Hepatocyte (in vitro differentiated cells): ENCODE data around the gene ST3GAL5.

ENCODE experiments used
- EZH2 ChIP-seq: fragments of 200-600 bp; sonication (generic); IDR thresholded peaks from 2 replicates; pipeline ENCODE4 v1.6.1; 2016; ENCODE audit warnings: antibody characterized with exemption, mild to moderate bottlenecking, borderline replicate concordance
- EZH2phosphoT487 ChIP-seq: fragments of 200-600 bp; sonication (generic); IDR thresholded peaks from one replicate; pipeline ENCODE4 v1.6.1; 2018; ENCODE audit warnings: antibody characterized with exemption, mild to moderate bottlenecking, low read depth, moderate library complexity; ENCODE audit not compliant: unreplicated experiment, severe bottlenecking
- TF ChIP-seq, protein P1 (sequence below): fragments of 200-600 bp; sonication (generic); IDR thresholded peaks from 2 replicates; pipeline ENCODE4 v1.5.1; 2016; ENCODE audit warnings: antibody characterized with exemption, mild to moderate bottlenecking; ENCODE audit not compliant: poor library complexity

DNA sequence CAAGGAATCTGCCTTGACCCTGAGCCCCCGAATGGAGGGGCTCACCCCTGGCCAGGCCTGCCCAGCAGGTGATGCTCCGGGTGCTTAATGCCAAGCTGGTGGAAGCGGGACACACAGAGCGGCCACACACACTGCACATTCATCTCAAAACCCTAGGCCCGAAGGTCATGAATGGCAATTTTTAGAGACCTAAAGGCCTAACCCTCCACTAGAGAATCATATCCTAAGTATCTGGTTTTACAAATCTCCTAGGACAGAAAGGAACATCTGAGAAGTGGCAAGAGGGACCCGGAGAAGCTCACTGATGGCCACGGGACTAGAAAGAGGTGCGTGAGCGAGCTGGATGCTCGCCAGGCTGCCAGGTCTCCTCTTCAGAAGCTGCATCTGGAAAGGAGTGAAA is 38.3 kb downstream of the ST3GAL5 start:
- no peak for TF ChIP-seq EZH2
- TF ChIP-seq, protein P1, sequence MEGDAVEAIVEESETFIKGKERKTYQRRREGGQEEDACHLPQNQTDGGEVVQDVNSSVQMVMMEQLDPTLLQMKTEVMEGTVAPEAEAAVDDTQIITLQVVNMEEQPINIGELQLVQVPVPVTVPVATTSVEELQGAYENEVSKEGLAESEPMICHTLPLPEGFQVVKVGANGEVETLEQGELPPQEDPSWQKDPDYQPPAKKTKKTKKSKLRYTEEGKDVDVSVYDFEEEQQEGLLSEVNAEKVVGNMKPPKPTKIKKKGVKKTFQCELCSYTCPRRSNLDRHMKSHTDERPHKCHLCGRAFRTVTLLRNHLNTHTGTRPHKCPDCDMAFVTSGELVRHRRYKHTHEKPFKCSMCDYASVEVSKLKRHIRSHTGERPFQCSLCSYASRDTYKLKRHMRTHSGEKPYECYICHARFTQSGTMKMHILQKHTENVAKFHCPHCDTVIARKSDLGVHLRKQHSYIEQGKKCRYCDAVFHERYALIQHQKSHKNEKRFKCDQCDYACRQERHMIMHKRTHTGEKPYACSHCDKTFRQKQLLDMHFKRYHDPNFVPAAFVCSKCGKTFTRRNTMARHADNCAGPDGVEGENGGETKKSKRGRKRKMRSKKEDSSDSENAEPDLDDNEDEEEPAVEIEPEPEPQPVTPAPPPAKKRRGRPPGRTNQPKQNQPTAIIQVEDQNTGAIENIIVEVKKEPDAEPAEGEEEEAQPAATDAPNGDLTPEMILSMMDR: no peak
- no peak for TF ChIP-seq EZH2phosphoT487
